HEK293T (cell line): Measurements from ENCODE around the gene GINS2.

Experiments
- CTCF ChIA-PET: fragments of 350-600 bp; formaldehyde crosslinking; extraction: SDS; loops from one replicate; lab custom pipeline; 2021; ENCODE audit warnings: antibody characterized with exemption, inconsistent platforms; lab: Yijun Ruan, JAX
- POLR2A ChIA-PET: fragments of 350-600 bp; formaldehyde crosslinking; extraction: SDS; loops from one replicate; lab custom pipeline; 2020; ENCODE audit warnings: antibody characterized with exemption, inconsistent platforms; lab: Yijun Ruan, JAX
- DNase-seq: peaks from one replicate; pipeline ENCODE4 v3.0.0; 2012; ENCODE audit warnings: mixed read lengths; ENCODE audit errors: extremely low spot score
- ARNT ChIP-seq: fragments of 450-650 bp; IDR thresholded peaks from 2 replicates; pipeline ENCODE4 v1.6.1; 2017; ENCODE audit warnings: mild to moderate bottlenecking
- BHLHE40 ChIP-seq: fragments of 450-650 bp; IDR thresholded peaks from 2 replicates; pipeline ENCODE4 v1.6.1; 2016; ENCODE audit warnings: mild to moderate bottlenecking, moderate library complexity, borderline replicate concordance
- CTBP1 ChIP-seq: fragments of 450-650 bp; IDR thresholded peaks from 2 replicates; pipeline ENCODE4 v1.6.1; 2016; ENCODE audit warnings: borderline replicate concordance
- ELF4 ChIP-seq: fragments of 450-650 bp; IDR thresholded peaks from 2 replicates; pipeline ENCODE4 v1.6.1; 2017; ENCODE audit warnings: antibody characterized with exemption
- FOXA1 ChIP-seq: fragments of 450-650 bp; IDR thresholded peaks from 2 replicates; pipeline ENCODE4 v1.6.1; 2016; ENCODE audit warnings: mild to moderate bottlenecking
- FOXK2 ChIP-seq: fragments of 450-650 bp; IDR thresholded peaks from 2 replicates; pipeline ENCODE4 v1.6.1; 2016; ENCODE audit warnings: mild to moderate bottlenecking
- FOXM1 ChIP-seq: fragments of 450-650 bp; IDR thresholded peaks from 2 replicates; pipeline ENCODE4 v1.6.1; 2017; ENCODE audit warnings: mild to moderate bottlenecking, borderline replicate concordance
- HDGF ChIP-seq: fragments of 450-650 bp; IDR thresholded peaks from 2 replicates; pipeline ENCODE4 v1.6.1; 2017; ENCODE audit warnings: antibody characterized with exemption, borderline replicate concordance
- L3MBTL2 ChIP-seq: fragments of 450-650 bp; conservative IDR thresholded peaks from 2 replicates; pipeline ENCODE4 v1.6.1; 2016; ENCODE audit warnings: mild to moderate bottlenecking
- LEF1 ChIP-seq: fragments of 450-650 bp; IDR thresholded peaks from 2 replicates; pipeline ENCODE4 v1.6.1; 2017; ENCODE audit warnings: mild to moderate bottlenecking, borderline replicate concordance
- NFRKB ChIP-seq: fragments of 450-650 bp; IDR thresholded peaks from 2 replicates; pipeline ENCODE4 v1.6.1; 2016; ENCODE audit warnings: mild to moderate bottlenecking, moderate library complexity
- PKNOX1 ChIP-seq: fragments of 450-650 bp; IDR thresholded peaks from 2 replicates; pipeline ENCODE4 v1.6.1; 2016
- SP1 ChIP-seq: fragments of 450-650 bp; IDR thresholded peaks from 2 replicates; pipeline ENCODE4 v1.6.1; 2017
- SUZ12 ChIP-seq: fragments of 450-650 bp; IDR thresholded peaks from 2 replicates; pipeline ENCODE4 v1.6.1; 2016; ENCODE audit warnings: mild to moderate bottlenecking
- TARDBP ChIP-seq: fragments of 450-650 bp; IDR thresholded peaks from 2 replicates; pipeline ENCODE4 v1.6.1; 2016
- ZNF384 ChIP-seq: fragments of 450-650 bp; IDR thresholded peaks from 2 replicates; pipeline ENCODE4 v1.6.1; 2016

Gene GINS2

GRCh38 chr16:85663891-85664321 lies 24.8 kb downstream of the GINS2 start:
- no peak for DNase-seq
- CTCF ChIA-PET: no interaction called here
- POLR2A ChIA-PET: no interaction called here
- no peak for TF ChIP-seq FOXA1
- no peak for TF ChIP-seq FOXK2
- no peak for TF ChIP-seq ELF4
- no peak for TF ChIP-seq SUZ12
- TF ChIP-seq FOXM1: no peak
- TF ChIP-seq PKNOX1: no peak
- no peak for TF ChIP-seq ZNF384
- no peak for TF ChIP-seq BHLHE40
- TF ChIP-seq NFRKB: no peak
- no peak for TF ChIP-seq HDGF
- TF ChIP-seq LEF1: no peak
- TF ChIP-seq ARNT: no peak
- TF ChIP-seq SP1: no peak
- TF ChIP-seq L3MBTL2: no peak
- no peak for TF ChIP-seq CTBP1
- TF ChIP-seq TARDBP: no peak

GRCh38 chr16:85662976-85663830 lies 25.6 kb downstream of the GINS2 start:
- CTCF ChIA-PET: interaction anchor here (0.6 kb wide), 1 partner anchor 1400 kb away, joined by 3 read pairs; no protein-coding TSS in a partner anchor
- DNase-seq: no peak
- TF ChIP-seq FOXM1: no peak
- no peak for TF ChIP-seq PKNOX1
- no peak for TF ChIP-seq LEF1
- no peak for TF ChIP-seq SUZ12
- no peak for TF ChIP-seq FOXA1
- no peak for TF ChIP-seq BHLHE40
- no peak for TF ChIP-seq NFRKB
- no peak for TF ChIP-seq FOXK2
- no peak for TF ChIP-seq HDGF
- no peak for TF ChIP-seq TARDBP
- no peak for TF ChIP-seq SP1
- TF ChIP-seq CTBP1: no peak
- TF ChIP-seq L3MBTL2: no peak
- TF ChIP-seq ELF4: no peak
- TF ChIP-seq ARNT: no peak
- TF ChIP-seq ZNF384: no peak
- POLR2A ChIA-PET: no interaction called here

DNA sequence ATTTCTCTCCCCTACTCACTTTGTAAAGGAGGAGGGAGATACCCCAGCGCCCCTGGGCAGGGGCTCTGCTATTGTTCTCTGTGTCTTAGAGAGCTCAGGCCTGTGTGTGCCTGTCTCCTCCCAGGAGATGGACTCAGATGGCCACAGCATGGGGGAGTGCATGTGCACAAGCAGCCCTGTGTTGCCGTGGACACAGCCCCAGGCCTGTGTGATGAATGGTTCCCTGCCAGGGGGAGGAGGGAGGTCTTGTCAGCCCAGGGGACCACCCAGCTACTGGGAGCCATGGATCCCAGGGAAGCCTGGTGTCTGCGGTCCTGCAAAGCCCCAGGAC lies 26.3 kb downstream of the GINS2 start:
- ChIA-PET POLR2A (no interaction called here), CTCF (no interaction called here)
- no peak for TF ChIP-seq CTBP1
- TF ChIP-seq SUZ12: no peak
- no peak for TF ChIP-seq SP1
- TF ChIP-seq ZNF384: no peak
- no peak for TF ChIP-seq PKNOX1
- no peak for TF ChIP-seq LEF1
- no peak for TF ChIP-seq FOXA1
- TF ChIP-seq FOXM1: no peak
- no peak for TF ChIP-seq TARDBP
- no peak for TF ChIP-seq ELF4
- no peak for TF ChIP-seq HDGF
- TF ChIP-seq BHLHE40: no peak
- TF ChIP-seq FOXK2: no peak
- no peak for TF ChIP-seq NFRKB
- TF ChIP-seq ARNT: no peak
- TF ChIP-seq L3MBTL2: no peak
- DNase-seq: no peak

GRCh38 chr16:85661740-85662481 lies 26.8 kb downstream of the GINS2 start:
- CTCF ChIA-PET: no interaction called here
- POLR2A ChIA-PET: no interaction called here
- no peak for DNase-seq
- no peak for TF ChIP-seq ARNT
- TF ChIP-seq SUZ12: no peak
- TF ChIP-seq L3MBTL2: no peak
- no peak for TF ChIP-seq NFRKB
- no peak for TF ChIP-seq LEF1
- no peak for TF ChIP-seq ELF4
- no peak for TF ChIP-seq FOXK2
- no peak for TF ChIP-seq PKNOX1
- no peak for TF ChIP-seq SP1
